MM.1S (cell line): ENCODE measurements around the gene GSE1.

Experiments
- DNase-seq: peaks from one replicate; pipeline ENCODE4 v3.0.0-alpha.2; 2015
- H2AFZ ChIP-seq: fragments of 300-600 bp; sonication (generic); 2 replicates; pipeline ENCODE4 v1.6.0; 2016; ENCODE audit warnings: antibody characterized with exemption, low read length
- H3F3A ChIP-seq: fragments of 300-600 bp; sonication (generic); 2 replicates; pipeline ENCODE4 v1.6.1; 2016; ENCODE audit warnings: mild to moderate bottlenecking, antibody characterized with exemption, low read length, moderate library complexity, mixed read lengths; ENCODE audit not compliant: insufficient read depth
- H3K27ac ChIP-seq: fragments of 300-600 bp; sonication (generic); 2 replicates; pipeline ENCODE4 v1.5.1; 2016; ENCODE audit warnings: mild to moderate bottlenecking, low read length
- H3K27me3 ChIP-seq: fragments of 300-600 bp; sonication (generic); replicated peaks from 2 replicates; pipeline ENCODE4 v1.6.0; 2016; ENCODE audit warnings: low read length; ENCODE audit not compliant: insufficient read depth
- H3K36me3 ChIP-seq: fragments of 300-600 bp; sonication (generic); replicated peaks from 2 replicates; pipeline ENCODE4 v1.6.1; 2016; ENCODE audit warnings: mild to moderate bottlenecking, low read length, mixed read lengths; ENCODE audit not compliant: insufficient read depth
- H3K4me1 ChIP-seq: fragments of 300-600 bp; sonication (generic); 2 replicates; pipeline ENCODE4 v1.6.1; 2016; ENCODE audit warnings: low read length, mixed read lengths
- H3K4me2 ChIP-seq: fragments of 300-600 bp; sonication (generic); 2 replicates; pipeline ENCODE4 v1.6.0; 2016; ENCODE audit warnings: low read depth, low read length
- H3K4me3 ChIP-seq: fragments of 300-600 bp; sonication (generic); 2 replicates; pipeline ENCODE4 v1.5.1; 2016; ENCODE audit warnings: low read length, mixed read lengths
- H3K79me2 ChIP-seq: fragments of 300-600 bp; sonication (generic); 2 replicates; pipeline ENCODE4 v1.6.1; 2016; ENCODE audit warnings: mixed run types, low read length, mixed read lengths
- H3K9ac ChIP-seq: fragments of 300-600 bp; sonication (generic); 2 replicates; pipeline ENCODE4 v1.6.1; 2016; ENCODE audit warnings: low read length, mixed read lengths
- H3K9me2 ChIP-seq: fragments of 300-600 bp; sonication (generic); replicated peaks from 2 replicates; pipeline ENCODE4 v1.6.1; 2016; ENCODE audit warnings: mild to moderate bottlenecking, low read length, mixed read lengths; ENCODE audit not compliant: insufficient read depth
- H3K9me3 ChIP-seq: fragments of 300-600 bp; sonication (generic); replicated peaks from 2 replicates; pipeline ENCODE4 v1.6.1; 2016; ENCODE audit warnings: mild to moderate bottlenecking, low read length, mixed read lengths; ENCODE audit not compliant: insufficient read depth
- H4K20me1 ChIP-seq: fragments of 300-600 bp; sonication (generic); 2 replicates; pipeline ENCODE4 v1.6.1; 2016; ENCODE audit warnings: mild to moderate bottlenecking, low read length, moderate library complexity, mixed read lengths; ENCODE audit not compliant: insufficient read depth
- EZH2 ChIP-seq: fragments of 300-600 bp; sonication (generic); optimal IDR thresholded peaks from 2 replicates; pipeline ENCODE3; 2017; ENCODE audit warnings: low read depth, mild to moderate bottlenecking, antibody characterized with exemption, low read length, mixed read lengths
- EZH2phosphoT487 ChIP-seq: fragments of 300-600 bp; sonication (generic); IDR thresholded peaks from 2 replicates; pipeline ENCODE4 v1.6.1; 2018; ENCODE audit warnings: antibody characterized with exemption, low read length
- TF ChIP-seq, protein P1 (sequence below): fragments of 300-600 bp; sonication (generic); IDR thresholded peaks from 2 replicates; pipeline ENCODE4 v1.5.1; 2016; ENCODE audit warnings: antibody characterized with exemption, low read length, mixed read lengths

Gene GSE1

DNA sequence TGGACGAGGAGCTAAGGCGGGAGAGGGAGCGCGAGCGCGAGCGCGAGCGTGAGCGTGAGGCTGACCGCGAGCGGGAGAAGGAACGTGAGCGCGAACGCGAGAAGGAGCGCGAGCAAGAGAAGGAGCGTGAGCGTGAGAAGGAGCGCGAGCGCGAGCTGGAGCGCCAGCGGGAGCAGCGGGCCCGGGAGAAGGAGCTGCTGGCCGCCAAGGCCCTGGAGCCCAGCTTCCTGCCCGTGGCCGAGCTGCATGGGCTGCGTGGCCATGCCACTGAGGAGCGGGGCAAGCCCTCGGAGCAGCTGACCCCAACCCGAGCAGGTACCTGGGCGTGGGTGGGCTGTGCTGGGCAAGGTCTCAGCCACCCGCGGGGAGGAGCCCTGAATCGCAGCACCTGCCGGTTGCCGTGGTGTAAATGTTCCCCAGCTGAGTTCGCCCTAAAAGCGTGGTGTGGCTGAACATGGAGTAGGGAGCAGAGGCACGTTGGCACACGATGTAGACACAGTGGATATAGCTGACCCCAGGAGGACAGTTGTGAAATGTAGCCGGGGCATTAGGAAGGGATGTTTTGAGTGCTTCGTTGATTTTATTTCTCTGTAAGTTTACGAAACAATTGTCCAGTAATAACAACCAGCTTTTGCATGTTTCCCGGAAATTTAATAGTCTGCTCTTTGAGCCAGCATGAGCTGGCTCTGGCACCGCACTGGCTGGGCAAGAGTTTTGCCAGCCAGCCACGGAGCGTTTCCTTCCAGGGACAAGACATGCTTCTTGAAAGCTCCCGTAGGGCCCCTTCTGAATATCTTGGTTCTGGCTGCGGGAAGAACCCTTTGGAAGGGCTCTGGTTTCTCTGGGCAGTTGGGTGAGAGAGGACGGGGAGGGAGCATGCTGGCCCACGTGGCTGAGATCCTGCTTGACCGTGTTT, 43.5 kb downstream of the GSE1 start:
- no peaks in the 10 kb centered on the region for H3K27me3 ChIP-seq
- no peaks in the 10 kb centered on the region for H3K9me2 ChIP-seq
- H2AFZ ChIP-seq: no peak overlapping the region
- H3K36me3 ChIP-seq: no peaks in the 10 kb centered on the region
- no peaks in the 10 kb centered on the region for H3K4me1 ChIP-seq
- H4K20me1 ChIP-seq: no peaks in the 10 kb centered on the region
- DNase-seq: no peak
- no peaks in the 10 kb centered on the region for H3K9me3 ChIP-seq
- TF ChIP-seq EZH2: no peak
- no peak for TF ChIP-seq EZH2phosphoT487
- TF ChIP-seq, protein P1, sequence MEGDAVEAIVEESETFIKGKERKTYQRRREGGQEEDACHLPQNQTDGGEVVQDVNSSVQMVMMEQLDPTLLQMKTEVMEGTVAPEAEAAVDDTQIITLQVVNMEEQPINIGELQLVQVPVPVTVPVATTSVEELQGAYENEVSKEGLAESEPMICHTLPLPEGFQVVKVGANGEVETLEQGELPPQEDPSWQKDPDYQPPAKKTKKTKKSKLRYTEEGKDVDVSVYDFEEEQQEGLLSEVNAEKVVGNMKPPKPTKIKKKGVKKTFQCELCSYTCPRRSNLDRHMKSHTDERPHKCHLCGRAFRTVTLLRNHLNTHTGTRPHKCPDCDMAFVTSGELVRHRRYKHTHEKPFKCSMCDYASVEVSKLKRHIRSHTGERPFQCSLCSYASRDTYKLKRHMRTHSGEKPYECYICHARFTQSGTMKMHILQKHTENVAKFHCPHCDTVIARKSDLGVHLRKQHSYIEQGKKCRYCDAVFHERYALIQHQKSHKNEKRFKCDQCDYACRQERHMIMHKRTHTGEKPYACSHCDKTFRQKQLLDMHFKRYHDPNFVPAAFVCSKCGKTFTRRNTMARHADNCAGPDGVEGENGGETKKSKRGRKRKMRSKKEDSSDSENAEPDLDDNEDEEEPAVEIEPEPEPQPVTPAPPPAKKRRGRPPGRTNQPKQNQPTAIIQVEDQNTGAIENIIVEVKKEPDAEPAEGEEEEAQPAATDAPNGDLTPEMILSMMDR: no peak
- H3F3A ChIP-seq: no peaks in the 10 kb centered on the region
- H3K27ac ChIP-seq: no peak overlapping the region
- H3K4me2 ChIP-seq: no peak overlapping the region
- H3K9ac ChIP-seq: no peak overlapping the region
- H3K79me2 ChIP-seq: no peaks in the 10 kb centered on the region
- no peak overlapping the region for H3K4me3 ChIP-seq

DNA sequence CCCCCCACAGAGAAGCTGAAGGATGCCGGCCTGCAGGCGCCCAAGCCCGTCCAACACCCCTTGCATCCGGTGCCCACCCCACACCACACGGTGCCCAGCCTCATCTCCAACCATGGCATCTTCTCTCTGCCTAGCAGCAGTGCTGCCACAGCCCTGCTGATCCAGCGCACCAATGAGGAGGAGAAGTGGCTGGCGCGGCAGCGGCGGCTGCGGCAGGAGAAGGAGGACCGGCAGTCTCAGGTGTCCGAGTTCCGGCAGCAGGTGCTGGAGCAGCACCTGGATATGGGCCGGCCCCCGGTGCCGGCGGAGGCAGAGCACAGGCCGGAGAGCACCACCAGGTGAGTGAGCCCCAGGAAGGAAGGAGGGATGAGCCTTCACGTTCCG, 44.1 kb downstream of the GSE1 start:
- H3K36me3 ChIP-seq: no peaks in the 10 kb centered on the region
- no peak overlapping the region for H3K9ac ChIP-seq
- DNase-seq: no peak
- no peaks in the 10 kb centered on the region for H3K27me3 ChIP-seq
- no peaks in the 10 kb centered on the region for H3K79me2 ChIP-seq
- H3K4me3 ChIP-seq: no peak overlapping the region
- H3K4me2 ChIP-seq: no peak overlapping the region
- H3F3A ChIP-seq: no peaks in the 10 kb centered on the region
- H3K4me1 ChIP-seq: no peaks in the 10 kb centered on the region
- no peaks in the 10 kb centered on the region for H4K20me1 ChIP-seq
- no peaks in the 10 kb centered on the region for H3K9me3 ChIP-seq
- H2AFZ ChIP-seq: no peak overlapping the region
- H3K27ac ChIP-seq: no peak overlapping the region
- TF ChIP-seq EZH2phosphoT487 (no peak), EZH2 (no peak)
- TF ChIP-seq, protein P1: no peak
- H3K9me2 ChIP-seq: no peaks in the 10 kb centered on the region

DNA sequence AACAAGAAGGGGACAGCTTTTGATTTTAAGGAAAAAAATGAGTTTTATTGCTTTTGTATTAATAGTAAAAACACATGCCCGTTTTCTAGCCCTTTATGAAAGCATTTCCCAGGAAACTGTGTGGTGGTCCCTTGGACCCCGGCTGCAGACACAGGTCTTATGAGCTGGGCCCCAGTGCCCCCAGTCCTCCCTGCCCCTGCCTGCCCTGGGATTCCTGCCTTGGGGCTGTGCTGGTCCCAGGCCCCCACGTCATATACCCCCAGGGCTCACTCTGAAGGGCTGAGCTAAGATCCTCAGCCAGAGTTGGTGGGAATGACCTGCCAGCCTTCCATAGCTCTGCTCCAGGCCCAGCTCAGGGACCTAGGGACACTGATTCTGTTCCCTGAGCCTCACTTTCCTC, 44.9 kb downstream of the GSE1 start:
- Histone ChIP-seq H3F3A (no peaks in the 10 kb centered on the region), H3K27ac (no peak overlapping the region), H3K9me2 (no peaks in the 10 kb centered on the region), H3K4me1 (no peaks in the 10 kb centered on the region), H3K36me3 (no peaks in the 10 kb centered on the region), H3K27me3 (no peaks in the 10 kb centered on the region), H3K9me3 (no peaks in the 10 kb centered on the region), H2AFZ (no peak overlapping the region), H3K79me2 (no peaks in the 10 kb centered on the region), H3K4me2 (no peak overlapping the region), H3K4me3 (no peak overlapping the region), H3K9ac (no peak overlapping the region), H4K20me1 (no peaks in the 10 kb centered on the region)
- TF ChIP-seq, protein P1: no peak
- TF ChIP-seq EZH2: no peak
- TF ChIP-seq EZH2phosphoT487: no peak
- no peak for DNase-seq
